GM12878 (cell line): ENCODE measurements around the gene AKAP13. TPM values are rescaled to one million over a fixed set of nuclear protein-coding genes. Genes with fewer than 3 reads are reported as not detected.
A peak's percentile ranks its signal among the peaks of the same experiment; 100 is the strongest.

Source experiments
- BCLAF1 ChIP-seq: fragments of 450-650 bp; IDR thresholded peaks from 2 replicates; pipeline ENCODE4 v1.6.1; 2017; ENCODE audit warnings: antibody characterized with exemption, mild to moderate bottlenecking, moderate library complexity
- FOXK2 ChIP-seq: fragments of 450-650 bp; IDR thresholded peaks from 2 replicates; pipeline ENCODE4 v1.6.1; 2017; ENCODE audit warnings: mild to moderate bottlenecking, moderate library complexity
- GABPA ChIP-seq: IDR thresholded peaks from 2 replicates; pipeline ENCODE4 v1.6.1; 2014; ENCODE audit warnings: antibody characterized with exemption, low read depth, mild to moderate bottlenecking, inconsistent platforms
- HCFC1 ChIP-seq: fragments of 150-350 bp; IDR thresholded peaks from 2 replicates; pipeline ENCODE4 v1.6.1; 2014; ENCODE audit warnings: low read length
- IRF4 ChIP-seq: IDR thresholded peaks from 2 replicates; pipeline ENCODE4 v1.6.1; 2011; ENCODE audit warnings: low read depth, low read length
- KDM1A ChIP-seq: fragments of 200-600 bp; sonication (generic); IDR thresholded peaks from 2 replicates; pipeline ENCODE4 v1.6.1; 2016; ENCODE audit warnings: borderline replicate concordance
- MTA2 ChIP-seq: fragments of 450-650 bp; IDR thresholded peaks from 2 replicates; pipeline ENCODE4 v1.6.1; 2016; ENCODE audit warnings: low read depth, mild to moderate bottlenecking, moderate library complexity
- NFYA ChIP-seq: IDR thresholded peaks from 2 replicates; pipeline ENCODE4 v1.6.1; 2011; ENCODE audit warnings: low read depth, mild to moderate bottlenecking, low read length, improper control_type of control experiment, borderline replicate concordance
- NFYB ChIP-seq: IDR thresholded peaks from 2 replicates; pipeline ENCODE4 v1.6.1; 2011; ENCODE audit warnings: low read depth, mild to moderate bottlenecking, low read length, improper control_type of control experiment, moderate library complexity; ENCODE audit not compliant: insufficient read depth
- NR2C2 ChIP-seq: IDR thresholded peaks from 2 replicates; pipeline ENCODE4 v1.6.1; 2011; ENCODE audit warnings: borderline replicate concordance, low read depth; ENCODE audit not compliant: control insufficient read depth, insufficient read length
- POLR2AphosphoS2 ChIP-seq: IDR thresholded peaks from 2 replicates; pipeline ENCODE4 v1.6.1; 2011; ENCODE audit warnings: low read depth, mild to moderate bottlenecking, low read length, improper control_type of control experiment, moderate library complexity
- POLR2AphosphoS5 ChIP-seq: IDR thresholded peaks from 2 replicates; pipeline ENCODE4 v1.6.1; 2011; ENCODE audit warnings: mild to moderate bottlenecking, low read length, inconsistent platforms
- RB1 ChIP-seq: fragments of 450-650 bp; formaldehyde crosslinking; IDR thresholded peaks from 2 replicates; pipeline ENCODE4 v1.6.1; 2017; ENCODE audit warnings: mild to moderate bottlenecking, borderline replicate concordance
- RFX5 ChIP-seq: IDR thresholded peaks from 2 replicates; pipeline ENCODE4 v1.6.1; 2011; ENCODE audit warnings: low read depth, low read length, improper control_type of control experiment
- SRF ChIP-seq, 2 experiments: IDR thresholded peaks; 2 replicates each; pipeline ENCODE4 v1.6.1; 2011; ENCODE audit warnings: low read depth in 2 of 2, low read length in 2 of 2, mild to moderate bottlenecking in 1 of 2, moderate library complexity in 1 of 2
- STAT1 ChIP-seq: fragments of 450-650 bp; conservative IDR thresholded peaks from 2 replicates; pipeline ENCODE4 v1.6.1; 2014; ENCODE audit warnings: antibody characterized with exemption, mild to moderate bottlenecking
- STAT3 ChIP-seq: IDR thresholded peaks from 2 replicates; pipeline ENCODE4 v1.6.1; 2011; ENCODE audit warnings: low read depth, low read length, improper control_type of control experiment
- TBL1XR1 ChIP-seq: IDR thresholded peaks from 2 replicates; pipeline ENCODE4 v1.6.1; 2012; ENCODE audit warnings: low read depth, low read length, improper control_type of control experiment
- ZBTB4 ChIP-seq: fragments of 450-650 bp; formaldehyde crosslinking; IDR thresholded peaks from 2 replicates; pipeline ENCODE4 v1.4.0; 2022; ENCODE audit warnings: mild to moderate bottlenecking, moderate library complexity
- polyA plus RNA-seq, 11 experiments: library from polyadenylated mRNA; depleted of rRNA in 4 of 11; unstranded in 6 of 11; stranded (reverse) in 5 of 11; fragments of >200 nt; fragmentation: Nextera tagmentation in 4 of 11; fragmentation: Illumina TruSeq in 1 of 11; extraction: Ambion mirVana in 4 of 11; extraction: Trizol in 1 of 11; gene quantifications; 1 replicate in 1 of 11; 2 replicates in 10 of 11; pipeline versions ENCODE4 v1.2.1 to v1.2.3, GENCODE V29; 2011 to 2016; ENCODE audit warnings: inconsistent platforms in 2 of 11, missing spikeins in 2 of 11, low read depth in 1 of 11
- total RNA-seq, 4 experiments: library from RNA; depleted of rRNA in 3 of 4; stranded (reverse); fragments of >200 nt in 3 of 4; fragmentation: Illumina TruSeq in 1 of 4; extraction: Trizol in 1 of 4; gene quantifications; 2 replicates each; pipeline versions ENCODE4 v1.2.1 to v1.2.3, GENCODE V29; 2013 to 2021
- TF ChIP-seq, protein P1 (sequence below): IDR thresholded peaks from 2 replicates; pipeline ENCODE4 v1.6.1; 2012; ENCODE audit warnings: low read depth, low read length, improper control_type of control experiment
- TF ChIP-seq, protein P2 (sequence below): IDR thresholded peaks from 2 replicates; pipeline ENCODE4 v1.6.1; 2012; ENCODE audit warnings: low read depth, low read length, improper control_type of control experiment
- TF ChIP-seq, protein P3 (sequence below): IDR thresholded peaks from 2 replicates; pipeline ENCODE4 v1.6.1; 2012; ENCODE audit warnings: low read depth, low read length, improper control_type of control experiment

The AKAP13 gene
- total and polyA plus RNA-seq, 10 of the 15 experiments (the other 5 are each of a cell fraction or from before 2014, with no cell fraction given), result 14.4 to 74.9 (median 55.1) TPM

- TF ChIP-seq, protein P1, sequence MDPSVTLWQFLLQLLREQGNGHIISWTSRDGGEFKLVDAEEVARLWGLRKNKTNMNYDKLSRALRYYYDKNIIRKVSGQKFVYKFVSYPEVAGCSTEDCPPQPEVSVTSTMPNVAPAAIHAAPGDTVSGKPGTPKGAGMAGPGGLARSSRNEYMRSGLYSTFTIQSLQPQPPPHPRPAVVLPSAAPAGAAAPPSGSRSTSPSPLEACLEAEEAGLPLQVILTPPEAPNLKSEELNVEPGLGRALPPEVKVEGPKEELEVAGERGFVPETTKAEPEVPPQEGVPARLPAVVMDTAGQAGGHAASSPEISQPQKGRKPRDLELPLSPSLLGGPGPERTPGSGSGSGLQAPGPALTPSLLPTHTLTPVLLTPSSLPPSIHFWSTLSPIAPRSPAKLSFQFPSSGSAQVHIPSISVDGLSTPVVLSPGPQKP, result no peak
- TF ChIP-seq POLR2AphosphoS2, result no peak
- no peak for TF ChIP-seq FOXK2
- no peak for TF ChIP-seq NFYA
- no peak for TF ChIP-seq MTA2
- no peak for TF ChIP-seq BCLAF1
- TF ChIP-seq SRF (IDR thresholded peaks at IDR 0.05; ENCODE audit: low read depth in 2 of 2, low read length in 2 of 2), result no peak
- TF ChIP-seq, protein P2, sequence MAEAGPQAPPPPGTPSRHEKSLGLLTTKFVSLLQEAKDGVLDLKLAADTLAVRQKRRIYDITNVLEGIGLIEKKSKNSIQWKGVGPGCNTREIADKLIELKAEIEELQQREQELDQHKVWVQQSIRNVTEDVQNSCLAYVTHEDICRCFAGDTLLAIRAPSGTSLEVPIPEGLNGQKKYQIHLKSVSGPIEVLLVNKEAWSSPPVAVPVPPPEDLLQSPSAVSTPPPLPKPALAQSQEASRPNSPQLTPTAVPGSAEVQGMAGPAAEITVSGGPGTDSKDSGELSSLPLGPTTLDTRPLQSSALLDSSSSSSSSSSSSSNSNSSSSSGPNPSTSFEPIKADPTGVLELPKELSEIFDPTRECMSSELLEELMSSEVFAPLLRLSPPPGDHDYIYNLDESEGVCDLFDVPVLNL, result no peak
- no peak for TF ChIP-seq ZBTB4 (CRISPR knock-in tag)
- no peak for TF ChIP-seq RFX5
- TF ChIP-seq IRF4, result no peak
- TF ChIP-seq TBL1XR1, result peak; percentile 40; the same call in 1 of the 2 replicates
- no peak for TF ChIP-seq RB1
- TF ChIP-seq HCFC1, result no peak
- no peak for TF ChIP-seq GABPA
- no peak for TF ChIP-seq STAT3
- no peak for TF ChIP-seq NR2C2
- TF ChIP-seq NFYB, result no peak
- TF ChIP-seq, protein P3, sequence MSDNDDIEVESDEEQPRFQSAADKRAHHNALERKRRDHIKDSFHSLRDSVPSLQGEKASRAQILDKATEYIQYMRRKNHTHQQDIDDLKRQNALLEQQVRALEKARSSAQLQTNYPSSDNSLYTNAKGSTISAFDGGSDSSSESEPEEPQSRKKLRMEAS, result no peak
- no peak for TF ChIP-seq POLR2AphosphoS5
- no peak for TF ChIP-seq KDM1A
- no peak for TF ChIP-seq STAT1
Observed at GRCh38 chr15:85443046-85443445, 62.6 kb downstream of the AKAP13 start (continued).
